DMS 273 (cell line): Measurements from ENCODE around the gene LILRB3.

Experiments used
- DNase-seq: peaks from one replicate; lab custom pipeline; 2025; ENCODE audit not compliant: unreplicated experiment; lab: John Stamatoyannopoulos, UW

The LILRB3 gene

DNA sequence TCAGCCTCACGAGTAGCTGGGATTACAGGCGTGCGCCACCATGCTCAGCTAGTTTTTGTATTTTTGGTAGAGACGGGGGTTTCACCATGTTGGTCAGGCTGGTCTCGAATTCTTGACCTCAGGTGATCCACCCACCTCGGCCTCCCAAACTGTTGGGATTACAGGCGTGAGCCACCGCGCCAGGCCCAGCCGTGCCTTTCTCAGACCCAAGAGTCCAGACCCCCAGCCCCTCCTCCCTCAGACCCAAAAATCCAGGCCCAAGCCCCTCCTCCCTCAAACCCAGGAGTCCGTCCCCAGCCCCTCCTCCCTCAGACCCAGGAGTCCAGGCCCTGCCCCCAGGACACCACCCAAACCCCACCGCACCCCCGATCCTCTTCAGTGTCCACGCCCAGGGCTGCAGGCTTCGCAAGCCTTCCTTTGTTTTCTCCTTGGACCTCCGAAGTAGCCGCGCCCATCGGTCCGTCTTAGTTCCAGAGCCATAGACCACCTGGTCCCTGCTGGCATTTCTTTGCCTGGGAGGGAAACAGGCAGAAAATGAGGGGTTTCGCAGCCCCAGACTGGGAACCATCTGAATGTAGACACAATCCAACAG is 53.6 kb downstream of the LILRB3 start:
- DNase-seq, result no peak

DNA sequence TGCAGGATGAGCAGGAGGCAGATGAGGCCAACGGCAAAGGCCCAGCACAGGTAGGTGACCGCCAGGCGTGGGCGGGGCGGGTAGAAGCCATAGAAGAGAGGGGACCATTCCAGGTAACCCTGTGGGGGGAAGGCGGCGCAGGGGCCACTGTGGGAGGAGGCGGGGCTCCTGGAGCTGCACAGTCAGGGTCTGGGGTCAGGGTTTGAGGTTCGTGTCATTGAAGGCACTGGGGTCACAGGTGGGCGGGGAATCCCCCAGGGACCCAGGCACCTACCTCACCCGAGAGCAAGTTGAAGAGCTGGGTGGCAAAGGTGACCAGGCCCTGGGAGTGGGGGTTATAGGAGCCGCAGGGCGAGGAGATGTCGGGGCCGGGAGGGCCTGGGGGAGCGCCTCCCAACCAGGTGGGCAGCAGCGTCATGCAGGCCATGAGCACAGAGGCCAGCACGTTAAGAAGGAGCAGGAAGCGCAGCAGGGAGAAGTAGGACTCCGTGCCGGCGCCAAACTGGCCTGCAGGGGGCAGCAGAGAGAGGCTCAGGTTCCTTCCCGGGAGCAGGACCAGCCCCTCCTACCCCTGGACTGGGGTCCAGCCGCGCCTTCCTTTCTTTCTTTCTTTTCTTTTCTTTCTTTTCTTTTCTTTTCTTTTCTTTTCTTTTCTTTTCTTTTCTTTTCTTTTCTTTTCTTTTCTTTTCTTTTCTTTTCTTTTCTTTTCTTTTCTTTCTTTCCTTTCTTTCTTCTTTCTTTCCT is 54.5 kb downstream of the LILRB3 start:
- DNase-seq, result peak; percentile 96
